GM12878 (cell line): ENCODE results near the gene BLCAP. TPM values are rescaled to one million over a fixed set of nuclear protein-coding genes. Genes with fewer than 3 reads are reported as not detected.

ENCODE experiments used
- BMI1 ChIP-seq: fragments of 450-650 bp; IDR thresholded peaks from 2 replicates; pipeline ENCODE4 v1.6.1; 2016; ENCODE audit warnings: mild to moderate bottlenecking, moderate library complexity, borderline replicate concordance
- CBX3 ChIP-seq: fragments of 200-600 bp; sonication (generic); IDR thresholded peaks from 2 replicates; pipeline ENCODE4 v1.6.1; 2016; ENCODE audit warnings: low read depth, borderline replicate concordance
- HDGF ChIP-seq: fragments of 450-650 bp; IDR thresholded peaks from 2 replicates; pipeline ENCODE4 v1.6.1; 2016; ENCODE audit warnings: antibody characterized with exemption
- MEF2A ChIP-seq: IDR thresholded peaks from 2 replicates; pipeline ENCODE4 v1.6.1; 2011; ENCODE audit warnings: low read depth, mild to moderate bottlenecking, low read length, moderate library complexity; ENCODE audit not compliant: insufficient read depth
- NR2C1 ChIP-seq: fragments of 450-650 bp; IDR thresholded peaks from 2 replicates; pipeline ENCODE4 v1.6.1; 2017; ENCODE audit warnings: antibody characterized with exemption, mild to moderate bottlenecking, moderate library complexity
- SIN3A ChIP-seq: IDR thresholded peaks from 2 replicates; pipeline ENCODE4 v1.6.1; 2012; ENCODE audit warnings: low read depth, low read length, improper control_type of control experiment
- SUPT20H ChIP-seq: IDR thresholded peaks from 2 replicates; pipeline ENCODE4 v1.6.1; 2011; ENCODE audit warnings: low read depth, mild to moderate bottlenecking, low read length, moderate library complexity, borderline replicate concordance; ENCODE audit not compliant: control insufficient read depth
- YBX1 ChIP-seq: fragments of 450-650 bp; IDR thresholded peaks from 2 replicates; pipeline ENCODE4 v1.6.1; 2016; ENCODE audit warnings: antibody characterized with exemption
- YY1 ChIP-seq: IDR thresholded peaks from 2 replicates; pipeline ENCODE4 v1.6.1; 2011; ENCODE audit warnings: low read depth, mild to moderate bottlenecking, low read length
- polyA plus RNA-seq, 11 experiments: library from polyadenylated mRNA; depleted of rRNA in 4 of 11; unstranded in 6 of 11; stranded (reverse) in 5 of 11; fragments of >200 nt; fragmentation: Nextera tagmentation in 4 of 11; fragmentation: Illumina TruSeq in 1 of 11; extraction: Ambion mirVana in 4 of 11; extraction: Trizol in 1 of 11; gene quantifications; 1 replicate in 1 of 11; 2 replicates in 10 of 11; pipeline versions ENCODE4 v1.2.1 to v1.2.3, GENCODE V29; 2011 to 2016; ENCODE audit warnings: inconsistent platforms in 2 of 11, missing spikeins in 2 of 11, low read depth in 1 of 11
- total RNA-seq, 4 experiments: library from RNA; depleted of rRNA in 3 of 4; stranded (reverse); fragments of >200 nt in 3 of 4; fragmentation: Illumina TruSeq in 1 of 4; extraction: Trizol in 1 of 4; gene quantifications; 2 replicates each; pipeline versions ENCODE4 v1.2.1 to v1.2.3, GENCODE V29; 2013 to 2021
- TF ChIP-seq, protein P1 (sequence below): fragments of 450-650 bp; IDR thresholded peaks from 2 replicates; pipeline ENCODE4 v1.6.1; 2017; ENCODE audit warnings: antibody characterized with exemption, mild to moderate bottlenecking, moderate library complexity
- TF ChIP-seq, protein P2 (sequence below): fragments of 450-650 bp; formaldehyde crosslinking; IDR thresholded peaks from 2 replicates; pipeline ENCODE4 v1.5.0; 2022; ENCODE audit warnings: mild to moderate bottlenecking, missing genetic modification characterization
- TF ChIP-seq, protein P3 (sequence below): IDR thresholded peaks from 2 replicates; pipeline ENCODE4 v1.6.1; 2012; ENCODE audit warnings: low read depth, low read length, improper control_type of control experiment
- TF ChIP-seq, protein P4 (sequence below): IDR thresholded peaks from 2 replicates; pipeline ENCODE4 v1.6.1; 2011; ENCODE audit warnings: borderline replicate concordance, low read depth, mild to moderate bottlenecking, moderate library complexity, low read length; ENCODE audit not compliant: insufficient read depth, poor library complexity, severe bottlenecking
- TF ChIP-seq, protein P5 (sequence below): fragments of 450-650 bp; IDR thresholded peaks from 2 replicates; pipeline ENCODE4 v1.6.1; 2014; ENCODE audit warnings: mild to moderate bottlenecking
- TF ChIP-seq, protein P6 (sequence below): fragments of 150-350 bp; IDR thresholded peaks from 2 replicates; pipeline ENCODE4 v1.6.1; 2016; ENCODE audit warnings: low read depth, low read length

Gene BLCAP
- total and polyA plus RNA-seq, 10 of the 15 experiments (the other 5 are each of a cell fraction or from before 2014, with no cell fraction given) = 24.6 to 62.3 (median 47.3) TPM

DNA sequence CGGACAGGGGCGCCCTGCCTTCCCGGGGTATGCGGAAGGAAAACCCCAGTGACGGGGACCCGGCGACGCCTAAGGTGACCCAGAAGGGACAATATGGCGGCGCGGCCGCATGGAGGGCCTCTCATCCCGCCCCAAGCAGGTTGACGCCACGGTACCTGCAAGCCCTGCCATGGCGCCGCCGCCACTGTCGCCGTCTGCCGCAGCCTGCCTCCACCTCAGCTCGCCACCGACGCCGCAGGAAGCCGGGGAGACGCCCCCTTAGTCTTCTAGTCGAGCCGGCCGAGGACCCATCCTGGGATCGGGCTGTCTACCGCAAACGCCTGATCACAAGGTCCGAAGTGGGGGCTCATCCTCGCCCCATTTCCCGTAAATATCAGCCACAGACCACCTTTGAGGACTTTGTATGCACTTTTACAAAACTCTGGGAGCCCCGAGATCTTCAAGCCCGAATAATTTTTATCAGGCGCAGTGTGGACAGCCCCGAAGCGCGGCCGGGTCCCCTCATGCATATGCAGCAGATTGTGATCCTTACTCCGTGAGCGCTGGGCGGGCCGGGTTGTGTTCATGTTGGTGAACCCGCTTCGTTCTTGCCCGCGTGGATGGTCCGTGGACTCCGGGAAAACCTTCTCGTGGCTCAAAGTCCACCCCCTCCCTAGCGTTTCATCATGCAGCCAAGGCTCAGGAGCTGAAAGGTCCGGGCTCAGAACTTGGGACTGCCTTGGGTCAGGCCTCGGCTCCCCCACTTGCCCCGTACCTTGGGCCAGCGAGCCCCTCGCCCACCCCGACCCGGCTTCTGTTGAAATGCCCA, at the start of gene BLCAP (continued):
- TF ChIP-seq, protein P1, sequence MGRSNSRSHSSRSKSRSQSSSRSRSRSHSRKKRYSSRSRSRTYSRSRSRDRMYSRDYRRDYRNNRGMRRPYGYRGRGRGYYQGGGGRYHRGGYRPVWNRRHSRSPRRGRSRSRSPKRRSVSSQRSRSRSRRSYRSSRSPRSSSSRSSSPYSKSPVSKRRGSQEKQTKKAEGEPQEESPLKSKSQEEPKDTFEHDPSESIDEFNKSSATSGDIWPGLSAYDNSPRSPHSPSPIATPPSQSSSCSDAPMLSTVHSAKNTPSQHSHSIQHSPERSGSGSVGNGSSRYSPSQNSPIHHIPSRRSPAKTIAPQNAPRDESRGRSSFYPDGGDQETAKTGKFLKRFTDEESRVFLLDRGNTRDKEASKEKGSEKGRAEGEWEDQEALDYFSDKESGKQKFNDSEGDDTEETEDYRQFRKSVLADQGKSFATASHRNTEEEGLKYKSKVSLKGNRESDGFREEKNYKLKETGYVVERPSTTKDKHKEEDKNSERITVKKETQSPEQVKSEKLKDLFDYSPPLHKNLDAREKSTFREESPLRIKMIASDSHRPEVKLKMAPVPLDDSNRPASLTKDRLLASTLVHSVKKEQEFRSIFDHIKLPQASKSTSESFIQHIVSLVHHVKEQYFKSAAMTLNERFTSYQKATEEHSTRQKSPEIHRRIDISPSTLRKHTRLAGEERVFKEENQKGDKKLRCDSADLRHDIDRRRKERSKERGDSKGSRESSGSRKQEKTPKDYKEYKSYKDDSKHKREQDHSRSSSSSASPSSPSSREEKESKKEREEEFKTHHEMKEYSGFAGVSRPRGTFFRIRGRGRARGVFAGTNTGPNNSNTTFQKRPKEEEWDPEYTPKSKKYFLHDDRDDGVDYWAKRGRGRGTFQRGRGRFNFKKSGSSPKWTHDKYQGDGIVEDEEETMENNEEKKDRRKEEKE = no peak
- TF ChIP-seq HDGF (0 out of 2 replicates have a peak, but pooled peaks have one; percentile 15), CBX3 (no peak), MEF2A (no peak), YY1 (peak; percentile 92), SIN3A (peak; percentile 67), YBX1 (no peak), BMI1 (no peak), SUPT20H (no peak), NR2C1 (peak; percentile 42)
- TF ChIP-seq, protein P2, sequence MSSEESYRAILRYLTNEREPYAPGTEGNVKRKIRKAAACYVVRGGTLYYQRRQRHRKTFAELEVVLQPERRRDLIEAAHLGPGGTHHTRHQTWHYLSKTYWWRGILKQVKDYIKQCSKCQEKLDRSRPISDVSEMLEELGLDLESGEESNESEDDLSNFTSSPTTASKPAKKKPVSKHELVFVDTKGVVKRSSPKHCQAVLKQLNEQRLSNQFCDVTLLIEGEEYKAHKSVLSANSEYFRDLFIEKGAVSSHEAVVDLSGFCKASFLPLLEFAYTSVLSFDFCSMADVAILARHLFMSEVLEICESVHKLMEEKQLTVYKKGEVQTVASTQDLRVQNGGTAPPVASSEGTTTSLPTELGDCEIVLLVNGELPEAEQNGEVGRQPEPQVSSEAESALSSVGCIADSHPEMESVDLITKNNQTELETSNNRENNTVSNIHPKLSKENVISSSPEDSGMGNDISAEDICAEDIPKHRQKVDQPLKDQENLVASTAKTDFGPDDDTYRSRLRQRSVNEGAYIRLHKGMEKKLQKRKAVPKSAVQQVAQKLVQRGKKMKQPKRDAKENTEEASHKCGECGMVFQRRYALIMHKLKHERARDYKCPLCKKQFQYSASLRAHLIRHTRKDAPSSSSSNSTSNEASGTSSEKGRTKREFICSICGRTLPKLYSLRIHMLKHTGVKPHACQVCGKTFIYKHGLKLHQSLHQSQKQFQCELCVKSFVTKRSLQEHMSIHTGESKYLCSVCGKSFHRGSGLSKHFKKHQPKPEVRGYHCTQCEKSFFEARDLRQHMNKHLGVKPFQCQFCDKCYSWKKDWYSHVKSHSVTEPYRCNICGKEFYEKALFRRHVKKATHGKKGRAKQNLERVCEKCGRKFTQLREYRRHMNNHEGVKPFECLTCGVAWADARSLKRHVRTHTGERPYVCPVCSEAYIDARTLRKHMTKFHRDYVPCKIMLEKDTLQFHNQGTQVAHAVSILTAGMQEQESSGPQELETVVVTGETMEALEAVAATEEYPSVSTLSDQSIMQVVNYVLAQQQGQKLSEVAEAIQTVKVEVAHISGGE (CRISPR knock-in tag) = no peak
- TF ChIP-seq, protein P3, sequence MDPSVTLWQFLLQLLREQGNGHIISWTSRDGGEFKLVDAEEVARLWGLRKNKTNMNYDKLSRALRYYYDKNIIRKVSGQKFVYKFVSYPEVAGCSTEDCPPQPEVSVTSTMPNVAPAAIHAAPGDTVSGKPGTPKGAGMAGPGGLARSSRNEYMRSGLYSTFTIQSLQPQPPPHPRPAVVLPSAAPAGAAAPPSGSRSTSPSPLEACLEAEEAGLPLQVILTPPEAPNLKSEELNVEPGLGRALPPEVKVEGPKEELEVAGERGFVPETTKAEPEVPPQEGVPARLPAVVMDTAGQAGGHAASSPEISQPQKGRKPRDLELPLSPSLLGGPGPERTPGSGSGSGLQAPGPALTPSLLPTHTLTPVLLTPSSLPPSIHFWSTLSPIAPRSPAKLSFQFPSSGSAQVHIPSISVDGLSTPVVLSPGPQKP = 0 out of 2 replicates have a peak, but pooled peaks have one; percentile 24
- TF ChIP-seq, protein P4, sequence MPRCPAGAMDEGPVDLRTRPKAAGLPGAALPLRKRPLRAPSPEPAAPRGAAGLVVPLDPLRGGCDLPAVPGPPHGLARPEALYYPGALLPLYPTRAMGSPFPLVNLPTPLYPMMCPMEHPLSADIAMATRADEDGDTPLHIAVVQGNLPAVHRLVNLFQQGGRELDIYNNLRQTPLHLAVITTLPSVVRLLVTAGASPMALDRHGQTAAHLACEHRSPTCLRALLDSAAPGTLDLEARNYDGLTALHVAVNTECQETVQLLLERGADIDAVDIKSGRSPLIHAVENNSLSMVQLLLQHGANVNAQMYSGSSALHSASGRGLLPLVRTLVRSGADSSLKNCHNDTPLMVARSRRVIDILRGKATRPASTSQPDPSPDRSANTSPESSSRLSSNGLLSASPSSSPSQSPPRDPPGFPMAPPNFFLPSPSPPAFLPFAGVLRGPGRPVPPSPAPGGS = no peak
- TF ChIP-seq, protein P5, sequence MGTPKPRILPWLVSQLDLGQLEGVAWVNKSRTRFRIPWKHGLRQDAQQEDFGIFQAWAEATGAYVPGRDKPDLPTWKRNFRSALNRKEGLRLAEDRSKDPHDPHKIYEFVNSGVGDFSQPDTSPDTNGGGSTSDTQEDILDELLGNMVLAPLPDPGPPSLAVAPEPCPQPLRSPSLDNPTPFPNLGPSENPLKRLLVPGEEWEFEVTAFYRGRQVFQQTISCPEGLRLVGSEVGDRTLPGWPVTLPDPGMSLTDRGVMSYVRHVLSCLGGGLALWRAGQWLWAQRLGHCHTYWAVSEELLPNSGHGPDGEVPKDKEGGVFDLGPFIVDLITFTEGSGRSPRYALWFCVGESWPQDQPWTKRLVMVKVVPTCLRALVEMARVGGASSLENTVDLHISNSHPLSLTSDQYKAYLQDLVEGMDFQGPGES = no peak
- TF ChIP-seq, protein P6, sequence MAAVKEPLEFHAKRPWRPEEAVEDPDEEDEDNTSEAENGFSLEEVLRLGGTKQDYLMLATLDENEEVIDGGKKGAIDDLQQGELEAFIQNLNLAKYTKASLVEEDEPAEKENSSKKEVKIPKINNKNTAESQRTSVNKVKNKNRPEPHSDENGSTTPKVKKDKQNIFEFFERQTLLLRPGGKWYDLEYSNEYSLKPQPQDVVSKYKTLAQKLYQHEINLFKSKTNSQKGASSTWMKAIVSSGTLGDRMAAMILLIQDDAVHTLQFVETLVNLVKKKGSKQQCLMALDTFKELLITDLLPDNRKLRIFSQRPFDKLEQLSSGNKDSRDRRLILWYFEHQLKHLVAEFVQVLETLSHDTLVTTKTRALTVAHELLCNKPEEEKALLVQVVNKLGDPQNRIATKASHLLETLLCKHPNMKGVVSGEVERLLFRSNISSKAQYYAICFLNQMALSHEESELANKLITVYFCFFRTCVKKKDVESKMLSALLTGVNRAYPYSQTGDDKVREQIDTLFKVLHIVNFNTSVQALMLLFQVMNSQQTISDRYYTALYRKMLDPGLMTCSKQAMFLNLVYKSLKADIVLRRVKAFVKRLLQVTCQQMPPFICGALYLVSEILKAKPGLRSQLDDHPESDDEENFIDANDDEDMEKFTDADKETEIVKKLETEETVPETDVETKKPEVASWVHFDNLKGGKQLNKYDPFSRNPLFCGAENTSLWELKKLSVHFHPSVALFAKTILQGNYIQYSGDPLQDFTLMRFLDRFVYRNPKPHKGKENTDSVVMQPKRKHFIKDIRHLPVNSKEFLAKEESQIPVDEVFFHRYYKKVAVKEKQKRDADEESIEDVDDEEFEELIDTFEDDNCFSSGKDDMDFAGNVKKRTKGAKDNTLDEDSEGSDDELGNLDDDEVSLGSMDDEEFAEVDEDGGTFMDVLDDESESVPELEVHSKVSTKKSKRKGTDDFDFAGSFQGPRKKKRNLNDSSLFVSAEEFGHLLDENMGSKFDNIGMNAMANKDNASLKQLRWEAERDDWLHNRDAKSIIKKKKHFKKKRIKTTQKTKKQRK = no peak
